Left ventricle myocardium inferior (tissue), 1 donor: Measurements from ENCODE around the gene HDAC9. TPM values are rescaled to one million over a fixed set of nuclear protein-coding genes. Genes with fewer than 3 reads are reported as not detected.

Experiments used
- DNase-seq: peaks from one replicate; pipeline ENCODE4 v3.0.0-alpha.2; 2020
- H3K27ac ChIP-seq: fragments of 200-600 bp; replicated peaks from 2 replicates; pipeline ENCODE4 v1.8.0; 2021
- H3K27me3 ChIP-seq: fragments of 200-600 bp; 2 replicates; pipeline ENCODE4 v1.8.0; 2021; ENCODE audit warnings: low read depth
- H3K36me3 ChIP-seq: fragments of 200-600 bp; 2 replicates; pipeline ENCODE4 v1.8.0; 2021
- H3K4me1 ChIP-seq: fragments of 200-600 bp; 2 replicates; pipeline ENCODE4 v1.8.0; 2021
- H3K4me3 ChIP-seq: fragments of 200-600 bp; 2 replicates; pipeline ENCODE4 v1.8.0; 2021; ENCODE audit warnings: mild to moderate bottlenecking, moderate library complexity
- H3K9me3 ChIP-seq: fragments of 200-600 bp; replicated peaks from 2 replicates; pipeline ENCODE4 v1.8.0; 2021
- intact Hi-C: fragments of 100-400 bp; cut with micrococcal nuclease; formaldehyde crosslinking; loops from one replicate; pipeline ENCODE4 v1.11.0; 2022
- total RNA-seq: library from RNA; stranded (reverse); fragmentation: NEBNext Ultra II Directional; extraction: Animal tissue kit (Norgen Biotek cat#: 25700); gene quantifications from one replicate; pipeline ENCODE4 v1.2.1, GENCODE V29; 2021
- TF ChIP-seq, protein P1 (sequence below): fragments of 200-600 bp; IDR thresholded peaks from 2 replicates; pipeline ENCODE4 v1.8.0; 2021; ENCODE audit warnings: antibody characterized with exemption, mild to moderate bottlenecking, borderline replicate concordance
- donor health status: DM: no; HTN: yes; CAD: no; lungs with severe emphysema.

The HDAC9 gene
- total RNA-seq, 1 donor from 2014 or later, result 39.6 TPM

DNA sequence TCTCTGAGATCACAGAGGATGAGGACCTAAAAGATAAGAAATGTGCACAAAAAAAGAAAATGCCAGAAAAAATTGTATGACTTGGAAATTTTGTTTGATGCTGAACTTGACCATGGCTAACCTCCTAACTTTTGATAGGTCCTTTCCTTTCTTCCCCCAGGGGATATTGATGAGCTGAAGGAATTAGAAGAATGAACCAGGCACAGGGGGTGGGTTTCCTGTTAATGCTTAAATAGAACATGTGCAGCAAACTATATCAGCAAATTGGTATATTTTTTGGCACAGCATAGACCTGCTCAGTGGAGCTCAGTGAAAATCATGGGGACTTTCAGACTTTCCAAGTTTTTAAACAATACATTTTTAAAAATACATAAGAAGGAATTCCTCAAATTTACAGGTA is 300.7 kb downstream of the HDAC9 start:
- Histone ChIP-seq H3K27ac (no peak overlapping the region), H3K4me3 (no peak overlapping the region), H3K36me3 (no peaks in the 10 kb centered on the region), H3K9me3 (no peaks in the 10 kb centered on the region), H3K27me3 (no peaks in the 10 kb centered on the region), H3K4me1 (no peaks in the 10 kb centered on the region)
- no peak for DNase-seq
- intact Hi-C loops, result no loop called here
- TF ChIP-seq, protein P1, sequence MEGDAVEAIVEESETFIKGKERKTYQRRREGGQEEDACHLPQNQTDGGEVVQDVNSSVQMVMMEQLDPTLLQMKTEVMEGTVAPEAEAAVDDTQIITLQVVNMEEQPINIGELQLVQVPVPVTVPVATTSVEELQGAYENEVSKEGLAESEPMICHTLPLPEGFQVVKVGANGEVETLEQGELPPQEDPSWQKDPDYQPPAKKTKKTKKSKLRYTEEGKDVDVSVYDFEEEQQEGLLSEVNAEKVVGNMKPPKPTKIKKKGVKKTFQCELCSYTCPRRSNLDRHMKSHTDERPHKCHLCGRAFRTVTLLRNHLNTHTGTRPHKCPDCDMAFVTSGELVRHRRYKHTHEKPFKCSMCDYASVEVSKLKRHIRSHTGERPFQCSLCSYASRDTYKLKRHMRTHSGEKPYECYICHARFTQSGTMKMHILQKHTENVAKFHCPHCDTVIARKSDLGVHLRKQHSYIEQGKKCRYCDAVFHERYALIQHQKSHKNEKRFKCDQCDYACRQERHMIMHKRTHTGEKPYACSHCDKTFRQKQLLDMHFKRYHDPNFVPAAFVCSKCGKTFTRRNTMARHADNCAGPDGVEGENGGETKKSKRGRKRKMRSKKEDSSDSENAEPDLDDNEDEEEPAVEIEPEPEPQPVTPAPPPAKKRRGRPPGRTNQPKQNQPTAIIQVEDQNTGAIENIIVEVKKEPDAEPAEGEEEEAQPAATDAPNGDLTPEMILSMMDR, result no peak

DNA sequence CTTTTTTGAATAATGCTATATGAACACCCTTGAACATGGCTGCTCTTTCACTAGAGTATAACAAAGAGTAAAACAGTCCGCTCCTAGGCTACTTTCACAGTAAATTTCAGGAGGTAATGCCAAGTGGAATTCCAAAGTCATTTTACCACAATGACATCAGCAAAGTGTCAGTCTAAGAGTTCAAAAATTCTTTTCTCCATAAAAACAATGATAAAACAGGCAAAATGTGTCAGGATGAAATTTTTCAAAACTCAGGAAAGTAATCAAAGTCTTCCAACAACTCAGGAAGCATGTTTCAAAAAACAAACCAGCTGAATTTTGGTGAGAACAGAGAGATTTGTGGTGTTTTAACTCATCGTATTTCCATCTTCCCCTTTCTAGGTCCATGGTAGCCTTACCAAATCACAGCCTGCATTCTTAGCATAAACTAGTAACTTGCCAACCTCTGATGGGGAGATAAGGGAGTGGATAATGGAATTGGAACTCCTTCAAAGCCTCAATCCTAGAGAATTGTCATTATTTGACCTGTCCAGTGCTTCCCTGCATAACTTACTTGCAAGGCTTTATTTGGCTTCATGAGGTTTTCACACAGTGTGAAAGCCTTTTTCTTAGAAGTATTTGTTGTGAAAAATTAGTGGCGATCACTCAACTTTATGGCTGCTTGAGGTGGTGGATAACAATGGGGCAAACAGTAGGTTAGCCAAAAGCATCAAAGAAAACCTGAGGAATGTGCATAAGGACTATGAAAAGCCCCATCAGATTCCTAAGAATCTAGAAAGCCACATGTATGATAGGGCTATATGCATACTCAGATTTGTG is 302.7 kb downstream of the HDAC9 start:
- TF ChIP-seq, protein P1, result no peak
- no peak overlapping the region for H3K4me3 ChIP-seq
- no peak overlapping the region for H3K27ac ChIP-seq
- no peaks in the 10 kb centered on the region for H3K4me1 ChIP-seq
- H3K27me3 ChIP-seq, result no peaks in the 10 kb centered on the region
- intact Hi-C loops, result no loop called here
- H3K36me3 ChIP-seq, result no peaks in the 10 kb centered on the region
- no peaks in the 10 kb centered on the region for H3K9me3 ChIP-seq
- no peak for DNase-seq

DNA sequence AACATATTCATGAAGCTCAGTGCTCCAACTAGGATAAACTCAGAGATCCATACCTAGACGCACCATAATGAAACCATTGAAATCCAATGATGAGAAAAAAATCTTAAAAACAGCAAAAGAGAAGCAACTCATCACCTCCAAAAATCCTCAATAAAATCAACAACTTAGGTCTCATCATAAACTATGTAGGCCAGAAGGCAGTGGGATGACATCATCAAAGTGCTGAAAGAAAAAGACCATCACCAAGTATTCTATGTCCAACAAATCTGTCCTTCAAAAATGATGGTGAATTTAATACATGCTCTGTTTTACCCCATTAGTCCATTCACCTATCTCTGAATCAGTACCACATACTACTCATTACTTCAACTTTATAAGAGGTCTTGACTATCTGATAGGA is 304.4 kb downstream of the HDAC9 start:
- intact Hi-C loops, result no loop called here
- TF ChIP-seq, protein P1, result no peak
- H3K36me3 ChIP-seq, result no peaks in the 10 kb centered on the region
- DNase-seq, result no peak
- no peak overlapping the region for H3K27ac ChIP-seq
- H3K27me3 ChIP-seq, result no peaks in the 10 kb centered on the region
- no peaks in the 10 kb centered on the region for H3K9me3 ChIP-seq
- H3K4me3 ChIP-seq, result no peak overlapping the region
- H3K4me1 ChIP-seq, result no peaks in the 10 kb centered on the region

DNA sequence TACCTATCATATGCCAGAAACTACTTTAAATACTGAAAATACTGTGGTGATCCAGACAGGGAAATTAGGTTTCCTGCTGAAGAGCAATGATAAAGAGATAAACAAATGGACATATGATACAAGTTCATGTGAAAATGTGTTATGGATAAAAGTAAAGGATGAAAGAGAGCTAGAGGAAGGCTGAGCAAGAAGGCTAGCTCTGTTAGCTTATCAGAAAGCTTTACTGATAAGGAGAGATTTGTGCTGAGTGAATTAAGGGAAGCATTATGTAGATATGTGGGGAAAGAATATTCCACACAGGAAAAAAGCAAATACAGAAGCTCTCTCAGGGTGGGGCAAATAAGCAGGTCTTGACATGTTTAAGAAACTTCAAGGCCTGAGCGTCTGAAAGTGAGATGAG is 308.4 kb downstream of the HDAC9 start:
- Histone ChIP-seq H3K27ac (no peak overlapping the region), H3K4me1 (no peaks in the 10 kb centered on the region), H3K27me3 (no peaks in the 10 kb centered on the region), H3K36me3 (no peaks in the 10 kb centered on the region), H3K9me3 (peaks cover 5% of the 10 kb centered on the region), H3K4me3 (no peak overlapping the region)
- intact Hi-C loops, result no loop called here
- TF ChIP-seq, protein P1, result no peak
- DNase-seq, result no peak

DNA sequence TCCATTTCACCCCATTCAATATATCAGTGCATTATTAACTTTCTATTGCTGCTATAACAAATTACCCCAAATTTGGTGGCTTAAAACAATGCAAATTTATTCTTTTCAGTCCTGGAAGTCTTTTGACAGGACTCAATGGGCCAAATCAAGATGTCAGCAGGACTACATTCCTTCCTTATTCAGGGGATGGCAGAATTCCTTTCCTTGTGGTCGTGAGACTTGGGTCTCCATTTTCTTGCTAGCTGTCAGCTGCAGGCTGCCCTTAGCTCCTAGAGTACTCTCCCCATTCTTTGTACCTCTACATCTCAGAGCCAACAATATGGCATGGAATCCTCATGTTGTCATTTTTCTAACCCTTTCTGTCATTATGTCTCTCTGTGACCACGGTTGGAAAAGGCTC is 310.6 kb downstream of the HDAC9 start:
- no peaks in the 10 kb centered on the region for H3K36me3 ChIP-seq
- TF ChIP-seq, protein P1, result no peak
- intact Hi-C loops, result no loop called here
- DNase-seq, result no peak
- H3K9me3 ChIP-seq, result peaks cover 5% of the 10 kb centered on the region
- H3K27me3 ChIP-seq, result no peaks in the 10 kb centered on the region
- H3K4me1 ChIP-seq, result no peaks in the 10 kb centered on the region
- no peak overlapping the region for H3K27ac ChIP-seq
- no peak overlapping the region for H3K4me3 ChIP-seq
